ENCODE results near the gene VPS37D. TPM values are rescaled to one million over a fixed set of nuclear protein-coding genes. Genes with fewer than 3 reads are reported as not detected.

Gene VPS37D
- total and polyA plus RNA-seq, 2 donors (not counting 1 experiment from before 2014, with no cell fraction given) = 0.10 to 0.71 TPM

- Mint-ChIP-seq H3K4me1 (peaks cover 20% of the 10 kb centered on the region), H3K4me3 (peak overlapping the region; percentile 83), H3K27me3 (peaks cover 30% of the 10 kb centered on the region), H3K9me3 (ENCODE audit: insufficient read depth) (no peaks in the 10 kb centered on the region), H3K27ac (peak overlapping the region; percentile 70)
- Histone ChIP-seq H3K4me3 (ENCODE audit: control extremely low read depth in 1 of 5, extremely low read depth in 1 of 5, insufficient read depth in 1 of 5, low read depth in 2 of 5, low read length in 4 of 5) (peak overlapping the region in 1 of 5 experiments; percentile 66), H3K27ac (ENCODE audit: low read length in 2 of 2) (no peak overlapping the region), H3K79me2 (ENCODE audit: control insufficient read depth, insufficient read depth, low read length) (no peaks in the 10 kb centered on the region), H2AFZ (ENCODE audit: insufficient read depth, low read depth, low read length, poor library complexity, severe bottlenecking) (no peak overlapping the region), H3K4me2 (replicated peaks; ENCODE audit: low read depth, low read length, poor library complexity, severe bottlenecking) (peak overlapping the region; percentile 97), H3K9me3 (ENCODE audit: control extremely low read depth in 1 of 3, control insufficient read depth in 2 of 3, insufficient read depth in 1 of 3, low read length in 2 of 3) (peaks cover 0 to 11% (median 0%) of the 10 kb centered on the region in 3 donors), H3K4me1 (ENCODE audit: control insufficient read depth in 2 of 2, insufficient read depth in 2 of 2, low read length in 2 of 2) (peaks cover 25 to 31% of the 10 kb centered on the region in 2 donors), H4K20me1 (ENCODE audit: control insufficient read depth, insufficient read depth, low read length, poor library complexity, severe bottlenecking) (peaks cover 12% of the 10 kb centered on the region), H3K36me3 (replicated peaks in 1 of 2; ENCODE audit: control extremely low read depth in 1 of 2, control insufficient read depth in 1 of 2, extremely low read depth in 1 of 2, insufficient read depth in 2 of 2, low read length in 1 of 2) (no peaks in the 10 kb centered on the region), H3K27me3 (replicated peaks in 1 of 4; ENCODE audit: control extremely low read depth in 1 of 4, control insufficient read depth in 3 of 4, insufficient read depth in 4 of 4, low read length in 3 of 4) (peaks cover 0 to 66% (median 25%) of the 10 kb centered on the region in 4 experiments), H3K9ac (ENCODE audit: low read length) (peak overlapping the region; percentile 21)
- WGBS (ENCODE audit: insufficient coverage) = under 1% methylated on average over 10 of the region's 10 CpGs
- no peak for TF ChIP-seq EZH2 (IDR thresholded peaks at IDR 0.05; ENCODE audit: borderline replicate concordance, insufficient read depth, low read depth, low read length, poor library complexity, severe bottlenecking)
- no peak for TF ChIP-seq CTCF (IDR thresholded peaks at IDR 0.05)
- intact Hi-C loops (cut with micrococcal nuclease) = loop anchor here (2.0 to 5.0 kb wide), 2 partner anchors 36 to 51 kb away; partner anchors contain the start of genes BUD23, DNAJC30 and VPS37D
- CTCF ChIA-PET = interaction anchor here (0.8 kb wide), 1 partner anchor 111 kb away, joined by 3 read pairs; no protein-coding TSS in a partner anchor
- POLR2A ChIA-PET = interaction anchor here (0.9 kb wide), 1 partner anchor 17 kb away, joined by 4 read pairs; no protein-coding TSS in a partner anchor
- ATAC-seq (ENCODE audit: low read depth) = peak; percentile 26
- DNase-seq = peak; percentile 50
Observed at GRCh38 chr7:73717991-73718405, 50.4 kb downstream of the VPS37D start.

- no peak overlapping the region for H3K27ac ChIP-seq (ENCODE audit: low read length in 2 of 2)
- H3K4me2 ChIP-seq (replicated peaks; ENCODE audit: low read depth, low read length, poor library complexity, severe bottlenecking) = peak overlapping the region; percentile 97
- Mint-ChIP-seq H3K27me3 (peaks cover 27% of the 10 kb centered on the region), H3K27ac (no peak overlapping the region), H3K4me3 (peak overlapping the region; percentile 83), H3K4me1 (peaks cover 20% of the 10 kb centered on the region), H3K9me3 (ENCODE audit: insufficient read depth) (no peaks in the 10 kb centered on the region)
- H3K36me3 ChIP-seq (replicated peaks in 1 of 2; ENCODE audit: control extremely low read depth in 1 of 2, control insufficient read depth in 1 of 2, extremely low read depth in 1 of 2, insufficient read depth in 2 of 2, low read length in 1 of 2) = no peaks in the 10 kb centered on the region
- TF ChIP-seq CTCF (IDR thresholded peaks at IDR 0.05) (no peak), EZH2 (IDR thresholded peaks at IDR 0.05; ENCODE audit: borderline replicate concordance, insufficient read depth, low read depth, low read length, poor library complexity, severe bottlenecking) (no peak)
- intact Hi-C loops (cut with micrococcal nuclease) = loop anchor here (2.0 to 5.0 kb wide), 2 partner anchors 36 to 52 kb away; partner anchors contain the start of genes BUD23, DNAJC30 and VPS37D
- POLR2A ChIA-PET = no interaction called here
- H3K27me3 ChIP-seq (replicated peaks in 1 of 4; ENCODE audit: control extremely low read depth in 1 of 4, control insufficient read depth in 3 of 4, insufficient read depth in 4 of 4, low read length in 3 of 4) = peaks cover 0 to 63% (median 25%) of the 10 kb centered on the region in 4 experiments
- DNase-seq (no peak), ATAC-seq (ENCODE audit: low read depth) (no peak)
- peak overlapping the region in 4 of 5 experiments; percentile 59 to 70 (median 62) for H3K4me3 ChIP-seq (ENCODE audit: control extremely low read depth in 1 of 5, extremely low read depth in 1 of 5, insufficient read depth in 1 of 5, low read depth in 2 of 5, low read length in 4 of 5)
- no peaks in the 10 kb centered on the region for H3K79me2 ChIP-seq (ENCODE audit: control insufficient read depth, insufficient read depth, low read length)
- H4K20me1 ChIP-seq (ENCODE audit: control insufficient read depth, insufficient read depth, low read length, poor library complexity, severe bottlenecking) = peaks cover 12% of the 10 kb centered on the region
- peak overlapping the region; percentile 69 for H3K9ac ChIP-seq (ENCODE audit: low read length)
- H2AFZ ChIP-seq (ENCODE audit: insufficient read depth, low read depth, low read length, poor library complexity, severe bottlenecking) = peak overlapping the region; percentile 79
- CTCF ChIA-PET = interaction anchor here (0.8 kb wide), 1 partner anchor 111 kb away, joined by 3 read pairs; no protein-coding TSS in a partner anchor
- H3K9me3 ChIP-seq (ENCODE audit: control extremely low read depth in 1 of 3, control insufficient read depth in 2 of 3, insufficient read depth in 1 of 3, low read length in 2 of 3) = peaks cover 0 to 11% (median 0%) of the 10 kb centered on the region in 3 donors
- 21% methylated on average over 2 of the region's 9 CpGs for WGBS (ENCODE audit: insufficient coverage)
- peaks cover 25 to 31% of the 10 kb centered on the region in 2 donors for H3K4me1 ChIP-seq (ENCODE audit: control insufficient read depth in 2 of 2, insufficient read depth in 2 of 2, low read length in 2 of 2)
Observed at GRCh38 chr7:73718438-73718881, 50.8 kb downstream of the VPS37D start.
